ENCODE results near the gene SMAD5.

DNA sequence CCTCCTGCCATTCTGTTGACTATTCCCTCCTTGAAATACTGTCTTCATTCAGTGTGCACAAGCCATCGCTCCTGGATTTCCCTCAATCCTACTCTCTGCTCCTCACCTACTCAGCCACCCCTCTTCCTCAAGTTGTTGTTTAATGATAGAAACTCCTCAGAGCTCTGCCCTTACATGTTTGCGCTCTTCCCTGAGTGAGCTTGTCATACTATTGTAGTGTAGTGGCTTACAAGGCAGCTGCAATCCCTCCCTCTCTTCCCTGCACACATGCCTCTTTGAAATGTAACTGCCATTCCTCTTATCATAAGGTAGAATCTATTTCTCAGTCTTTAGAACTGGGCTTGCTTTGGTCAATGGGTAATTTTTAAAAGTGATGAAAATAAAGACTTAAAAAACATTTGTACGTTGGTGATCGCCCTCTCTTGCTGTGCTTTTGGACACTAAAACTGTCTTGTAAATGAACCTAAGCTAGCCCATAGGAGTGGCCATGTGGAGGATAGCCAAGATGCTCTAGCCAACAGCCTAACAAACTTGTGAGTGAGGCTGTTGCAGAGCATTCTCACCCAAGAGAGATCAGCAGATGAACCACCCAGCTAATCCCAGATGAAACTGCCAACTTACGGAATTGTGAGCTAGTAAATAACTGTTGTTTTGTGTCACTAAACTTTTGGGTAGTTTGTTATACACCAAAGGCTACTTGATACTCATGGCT, 18.1 kb upstream of the SMAD5 start:
- TF ChIP-seq EZH2phosphoT487 (IDR thresholded peaks at IDR 0.05; ENCODE audit: borderline replicate concordance) = no peak
- TF ChIP-seq, protein P1, sequence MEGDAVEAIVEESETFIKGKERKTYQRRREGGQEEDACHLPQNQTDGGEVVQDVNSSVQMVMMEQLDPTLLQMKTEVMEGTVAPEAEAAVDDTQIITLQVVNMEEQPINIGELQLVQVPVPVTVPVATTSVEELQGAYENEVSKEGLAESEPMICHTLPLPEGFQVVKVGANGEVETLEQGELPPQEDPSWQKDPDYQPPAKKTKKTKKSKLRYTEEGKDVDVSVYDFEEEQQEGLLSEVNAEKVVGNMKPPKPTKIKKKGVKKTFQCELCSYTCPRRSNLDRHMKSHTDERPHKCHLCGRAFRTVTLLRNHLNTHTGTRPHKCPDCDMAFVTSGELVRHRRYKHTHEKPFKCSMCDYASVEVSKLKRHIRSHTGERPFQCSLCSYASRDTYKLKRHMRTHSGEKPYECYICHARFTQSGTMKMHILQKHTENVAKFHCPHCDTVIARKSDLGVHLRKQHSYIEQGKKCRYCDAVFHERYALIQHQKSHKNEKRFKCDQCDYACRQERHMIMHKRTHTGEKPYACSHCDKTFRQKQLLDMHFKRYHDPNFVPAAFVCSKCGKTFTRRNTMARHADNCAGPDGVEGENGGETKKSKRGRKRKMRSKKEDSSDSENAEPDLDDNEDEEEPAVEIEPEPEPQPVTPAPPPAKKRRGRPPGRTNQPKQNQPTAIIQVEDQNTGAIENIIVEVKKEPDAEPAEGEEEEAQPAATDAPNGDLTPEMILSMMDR (IDR thresholded peaks at IDR 0.05 in 2 of 3, conservative IDR thresholded peaks at IDR 0.05 in 1 of 3; ENCODE audit: borderline replicate concordance in 1 of 3, insufficient read depth in 1 of 3, low read depth in 2 of 3, low read length in 2 of 3) = no peak
- TF ChIP-seq EZH2 (IDR thresholded peaks at IDR 0.05) = no peak
- TF ChIP-seq TCF7L2 (IDR thresholded peaks at IDR 0.05; ENCODE audit: borderline replicate concordance, extremely low read depth, insufficient read depth, insufficient read length) = no peak
- no peak for TF ChIP-seq YY1 (IDR thresholded peaks at IDR 0.05; ENCODE audit: extremely low read depth, insufficient replicate concordance, low read depth, low read length)
- no peak for TF ChIP-seq POLR2AphosphoS5 (IDR thresholded peaks at IDR 0.05; ENCODE audit: low read depth, low read length)
- TF ChIP-seq ZFX (IDR thresholded peaks at IDR 0.05) = no peak
